ENCODE data around the gene LMBR1L. TPM values are rescaled to one million over a fixed set of nuclear protein-coding genes. Genes with fewer than 3 reads are reported as not detected.
"Not testable (repeated sequence)": the region's sequence is repeated elsewhere in the genome, so short reads cannot be mapped to it uniquely, and the experiment has no call there.

LMBR1L gene
- 133 TPM for total RNA-seq

GRCh38 chr12:49110464-49111155, at the start of gene LMBR1L:
TSS of gene LMBR1L (minus strand) at chr12:49110847. CDS start at chr12:49110555, 292 bp downstream.
- Histone ChIP-seq H3K27me3 (ENCODE audit: insufficient read depth, low read length) (no peaks in the 10 kb centered on the region), H3K4me1 (ENCODE audit: insufficient read depth, low read length) (peaks cover 42% of the 10 kb centered on the region), H3K9me3 (ENCODE audit: low read depth, low read length) (no peaks in the 10 kb centered on the region), H3K4me3 (ENCODE audit: low read length) (peak within 1 kb of the TSS; percentile 82)

DNA sequence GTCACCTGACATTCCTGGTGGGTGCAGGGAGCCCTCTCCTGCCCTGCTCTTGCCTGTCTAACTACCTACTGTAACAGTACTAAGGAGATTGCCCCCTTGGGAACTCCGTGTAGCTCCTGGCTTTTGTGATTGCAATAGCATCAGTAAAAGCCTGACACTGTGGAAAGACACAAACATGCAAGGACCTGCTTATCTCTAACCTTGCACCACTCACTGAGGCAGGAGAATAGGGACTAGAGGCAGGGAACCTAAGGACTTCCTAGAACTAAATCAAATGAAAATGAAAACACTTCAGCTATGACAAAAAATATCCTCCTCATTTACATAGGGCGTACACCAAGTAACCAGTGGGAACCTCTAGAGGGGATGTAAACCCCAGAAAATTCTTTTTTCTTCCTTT, 49.8 kb upstream of the LMBR1L start:
- Histone ChIP-seq H3K9me3 (ENCODE audit: low read depth, low read length) (no peaks in the 10 kb centered on the region), H3K27me3 (ENCODE audit: insufficient read depth, low read length) (no peaks in the 10 kb centered on the region), H3K4me1 (ENCODE audit: insufficient read depth, low read length) (peaks cover 31% of the 10 kb centered on the region), H3K4me3 (ENCODE audit: low read length) (no peak overlapping the region)

DNA sequence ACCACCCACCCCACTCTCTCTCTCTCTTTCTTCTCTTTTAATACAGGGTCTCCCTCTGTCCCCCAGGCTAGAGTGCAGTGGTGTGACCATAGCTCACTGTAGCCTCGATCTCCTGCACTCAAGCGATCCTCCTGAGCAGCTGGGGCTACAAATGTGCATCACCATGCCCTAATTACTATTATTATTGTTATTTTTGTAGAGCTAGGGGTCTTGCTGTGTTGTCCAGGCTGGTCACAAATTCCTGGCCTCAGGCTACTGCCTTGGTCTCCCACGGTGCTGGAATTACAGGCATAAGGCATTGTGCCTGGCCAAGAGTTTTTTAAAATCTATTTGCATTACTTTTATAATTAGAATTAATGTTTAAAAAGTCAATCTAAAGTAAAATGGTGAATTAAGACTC, 43.6 kb upstream of the LMBR1L start:
- Histone ChIP-seq H3K9me3 (ENCODE audit: low read depth, low read length) (no peaks in the 10 kb centered on the region), H3K27me3 (ENCODE audit: insufficient read depth, low read length) (no peaks in the 10 kb centered on the region), H3K4me3 (ENCODE audit: low read length) (no peak overlapping the region), H3K4me1 (ENCODE audit: insufficient read depth, low read length) (no peaks in the 10 kb centered on the region)

DNA sequence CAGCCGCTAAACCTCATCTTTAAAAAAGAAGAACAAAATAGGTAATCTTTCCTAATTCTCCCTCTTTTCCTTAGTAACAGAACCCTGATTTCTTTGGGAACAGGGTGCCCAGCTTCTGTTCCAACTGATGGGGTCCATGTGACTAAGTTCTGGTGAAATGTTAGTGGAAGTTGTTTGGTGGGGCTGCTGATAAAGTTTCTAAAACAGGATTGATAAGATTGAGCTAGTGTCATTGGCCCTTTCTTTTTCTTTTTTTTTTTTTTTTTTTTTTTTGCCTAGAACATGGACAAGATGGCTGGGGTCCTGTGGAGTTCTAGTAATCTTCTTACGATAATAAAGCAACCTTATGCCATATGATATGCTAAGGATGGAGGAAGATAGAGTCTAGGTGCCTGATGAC, 36.7 kb upstream of the LMBR1L start:
- Histone ChIP-seq H3K27me3 (ENCODE audit: insufficient read depth, low read length) (no peaks in the 10 kb centered on the region), H3K4me3 (ENCODE audit: low read length) (no peak overlapping the region), H3K9me3 (ENCODE audit: low read depth, low read length) (no peaks in the 10 kb centered on the region), H3K4me1 (ENCODE audit: insufficient read depth, low read length) (no peaks in the 10 kb centered on the region)

- Histone ChIP-seq H3K9me3 (ENCODE audit: low read depth, low read length) (no peaks in the 10 kb centered on the region), H3K4me1 (ENCODE audit: insufficient read depth, low read length) (no peaks in the 10 kb centered on the region), H3K27me3 (ENCODE audit: insufficient read depth, low read length) (no peaks in the 10 kb centered on the region), H3K4me3 (ENCODE audit: low read length) (no peak overlapping the region)
Measured at GRCh38 chr12:49146406-49146805, 35.8 kb upstream of the LMBR1L start.

- Histone ChIP-seq H3K4me3 (ENCODE audit: low read length) (no peak overlapping the region), H3K27me3 (ENCODE audit: insufficient read depth, low read length) (no peaks in the 10 kb centered on the region), H3K9me3 (ENCODE audit: low read depth, low read length) (no peaks in the 10 kb centered on the region), H3K4me1 (ENCODE audit: insufficient read depth, low read length) (no peaks in the 10 kb centered on the region)
Measured at GRCh38 chr12:49144384-49144783, 33.7 kb upstream of the LMBR1L start.

DNA sequence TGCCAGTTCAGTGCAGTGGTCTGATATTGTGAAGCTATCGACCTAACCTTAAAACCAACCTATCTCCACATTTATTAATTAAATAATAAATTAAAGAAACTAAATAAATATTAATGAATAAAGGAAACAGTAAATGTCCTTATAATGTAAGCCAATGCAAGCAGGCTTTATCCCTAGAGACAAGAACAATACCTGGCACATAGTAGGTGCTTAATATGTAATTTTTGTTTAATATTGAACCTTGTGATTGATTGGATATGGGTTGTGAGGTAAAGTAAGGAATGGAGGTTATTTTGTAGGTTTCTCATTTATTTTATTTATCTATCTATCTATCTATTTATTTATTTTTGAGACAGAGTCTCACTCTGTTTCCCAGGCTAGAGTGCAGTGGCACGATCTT, 28.4 kb upstream of the LMBR1L start:
- H3K27me3 ChIP-seq (ENCODE audit: insufficient read depth, low read length): no peaks in the 10 kb centered on the region
- H3K9me3 ChIP-seq (ENCODE audit: low read depth, low read length): no peaks in the 10 kb centered on the region
- no peaks in the 10 kb centered on the region for H3K4me1 ChIP-seq (ENCODE audit: insufficient read depth, low read length)
- H3K4me3 ChIP-seq (ENCODE audit: low read length): no peak overlapping the region

GRCh38 chr12:49138587-49138986, 27.9 kb upstream of the LMBR1L start:
- Histone ChIP-seq H3K9me3 (ENCODE audit: low read depth, low read length) (no peaks in the 10 kb centered on the region), H3K4me3 (ENCODE audit: low read length) (no peak overlapping the region), H3K4me1 (ENCODE audit: insufficient read depth, low read length) (peaks cover 1% of the 10 kb centered on the region), H3K27me3 (ENCODE audit: insufficient read depth, low read length) (no peaks in the 10 kb centered on the region)

DNA sequence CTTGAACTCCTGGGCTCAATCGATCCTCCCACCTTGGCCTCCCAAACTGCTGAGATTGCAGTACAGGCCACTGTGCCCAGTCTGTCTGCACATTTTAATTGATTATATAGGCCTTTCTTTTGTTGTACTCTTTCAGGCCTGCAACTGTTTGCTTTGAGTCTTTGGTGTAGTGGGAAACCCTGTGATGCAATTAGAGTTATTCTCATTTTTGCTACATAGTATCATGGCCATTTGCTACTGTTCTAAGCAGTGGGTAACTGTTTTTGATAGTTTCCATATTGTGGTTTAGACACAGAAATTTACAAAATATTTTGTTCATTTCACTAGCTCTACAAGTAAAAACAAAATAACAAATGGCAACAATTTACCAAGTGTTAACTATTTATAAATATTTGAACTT, 26.8 kb upstream of the LMBR1L start:
- H3K4me3 ChIP-seq (ENCODE audit: low read length): no peak overlapping the region

GRCh38 chr12:49136997-49137396, 26.4 kb upstream of the LMBR1L start:
- peaks cover 15% of the 10 kb centered on the region for H3K4me1 ChIP-seq (ENCODE audit: insufficient read depth, low read length)
- not testable (repeated sequence) for H3K9me3 ChIP-seq (ENCODE audit: low read depth, low read length); H3K27me3 ChIP-seq (ENCODE audit: insufficient read depth, low read length); H3K4me3 ChIP-seq (ENCODE audit: low read length)

More for the DNA sequence above, 26.8 kb upstream of the LMBR1L start:
- H3K4me1 ChIP-seq (ENCODE audit: insufficient read depth, low read length): peaks cover 11% of the 10 kb centered on the region
- H3K27me3 ChIP-seq (ENCODE audit: insufficient read depth, low read length): no peaks in the 10 kb centered on the region
- no peaks in the 10 kb centered on the region for H3K9me3 ChIP-seq (ENCODE audit: low read depth, low read length)

DNA sequence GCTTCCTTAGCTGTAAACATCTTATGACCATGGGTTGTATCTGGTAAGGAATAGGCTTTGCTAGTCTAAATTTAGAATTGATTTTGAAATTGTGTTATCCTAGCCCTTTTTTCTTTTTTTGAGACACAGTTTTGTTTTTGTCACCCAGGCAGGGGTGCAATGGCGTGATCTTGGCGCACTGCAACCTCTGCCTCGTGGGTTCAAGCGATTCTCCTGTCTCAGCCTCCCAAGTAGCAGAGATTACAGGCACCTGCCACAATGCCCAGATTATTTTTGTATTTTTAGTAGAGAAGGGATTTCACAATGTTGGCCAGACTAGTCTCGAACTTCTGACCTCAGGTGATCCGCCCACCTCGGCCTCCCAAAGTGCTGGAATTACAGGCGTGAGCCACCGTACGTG, 22.9 kb upstream of the LMBR1L start:
- Histone ChIP-seq H3K27me3 (ENCODE audit: insufficient read depth, low read length) (no peaks in the 10 kb centered on the region), H3K4me1 (ENCODE audit: insufficient read depth, low read length) (peaks cover 33% of the 10 kb centered on the region), H3K9me3 (ENCODE audit: low read depth, low read length) (no peaks in the 10 kb centered on the region), H3K4me3 (ENCODE audit: low read length) (no peak overlapping the region)

DNA sequence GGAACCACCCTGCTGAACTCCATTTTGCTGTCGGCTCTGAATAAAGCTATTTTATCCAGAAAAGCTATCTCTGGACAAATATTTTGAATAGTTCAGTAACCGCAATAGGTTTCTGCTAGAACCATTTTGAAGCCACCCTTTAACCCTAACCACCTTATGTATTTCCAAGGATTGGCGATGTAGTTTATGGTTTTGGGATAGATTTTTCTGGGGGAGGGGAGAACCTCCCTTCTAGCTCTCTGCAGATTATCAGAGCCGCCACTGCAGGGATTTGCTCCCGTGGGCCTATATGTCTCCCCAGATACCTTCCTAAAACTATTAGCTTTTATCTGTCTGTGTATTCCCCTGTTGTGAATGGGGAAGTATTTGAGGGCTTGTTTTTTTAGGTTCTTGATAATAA, 22.4 kb upstream of the LMBR1L start:
- Histone ChIP-seq H3K27me3 (ENCODE audit: insufficient read depth, low read length) (no peaks in the 10 kb centered on the region), H3K9me3 (ENCODE audit: low read depth, low read length) (no peaks in the 10 kb centered on the region), H3K4me3 (ENCODE audit: low read length) (no peak overlapping the region), H3K4me1 (ENCODE audit: insufficient read depth, low read length) (peaks cover 33% of the 10 kb centered on the region)

GRCh38 chr12:49131894-49132461, 21.3 kb upstream of the LMBR1L start:
- Histone ChIP-seq H3K27me3 (ENCODE audit: insufficient read depth, low read length) (no peaks in the 10 kb centered on the region), H3K4me3 (ENCODE audit: low read length) (peak overlapping the region; percentile 96), H3K9me3 (ENCODE audit: low read depth, low read length) (no peaks in the 10 kb centered on the region), H3K4me1 (ENCODE audit: insufficient read depth, low read length) (peaks cover 33% of the 10 kb centered on the region)

DNA sequence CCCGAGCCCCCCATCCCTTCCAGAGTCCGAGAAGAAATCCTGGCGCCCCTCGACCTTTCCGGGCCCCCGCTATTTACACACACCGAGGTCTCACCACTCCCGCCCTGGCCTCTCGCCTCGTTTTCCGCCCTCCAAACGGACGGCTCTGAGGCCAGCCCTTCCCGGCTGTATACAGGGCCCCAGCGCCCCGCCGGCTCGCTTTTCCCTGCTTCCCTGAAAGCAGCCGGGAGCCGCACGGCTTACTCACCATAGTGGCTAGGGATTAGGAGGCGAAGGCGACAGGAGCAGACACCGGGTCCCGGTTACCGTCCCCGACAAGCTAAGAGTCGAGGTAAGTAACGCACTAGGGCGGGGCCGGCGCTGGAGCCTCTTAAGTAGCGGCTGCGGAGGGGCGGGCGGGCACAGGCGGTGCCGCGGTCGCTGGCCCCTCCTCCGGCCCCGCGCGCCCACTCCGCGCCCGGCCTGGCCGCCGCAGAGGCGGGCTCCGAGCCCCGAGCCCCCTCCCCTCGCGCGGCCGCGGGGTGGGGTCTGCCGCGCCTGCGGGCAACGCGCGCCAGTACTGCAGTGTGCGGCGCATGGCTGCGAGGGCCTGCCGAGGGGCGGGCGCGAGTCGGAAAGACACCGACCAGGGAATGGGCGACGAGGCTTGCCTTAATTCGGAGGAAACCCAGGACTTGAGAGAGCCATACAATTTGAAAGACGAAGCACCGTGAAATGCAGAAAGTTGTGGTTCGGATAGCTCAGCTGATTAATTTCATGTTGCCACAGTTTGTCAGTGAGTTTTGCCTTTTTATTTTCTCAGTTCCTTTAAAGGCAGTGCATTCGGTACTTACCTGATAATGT, 20.6 kb upstream of the LMBR1L start, which contains the start of gene TUBA1B:
Gene TUBA1B, minus strand, starts transcription at position 345 of the 843 bp plus-strand sequence. Its CDS starts 95 bp downstream, at position 250.
- H3K27me3 ChIP-seq (ENCODE audit: insufficient read depth, low read length): no peaks in the 10 kb centered on the region
- peak within 1 kb of the TSS; percentile 96 for H3K4me3 ChIP-seq (ENCODE audit: low read length)
- no peaks in the 10 kb centered on the region for H3K9me3 ChIP-seq (ENCODE audit: low read depth, low read length)
- H3K4me1 ChIP-seq (ENCODE audit: insufficient read depth, low read length): peaks cover 33% of the 10 kb centered on the region

Data from mononuclear cell (primary cell).